Daoy (cell line): ENCODE measurements around the gene PLA2G12A. TPM values are rescaled to one million over a fixed set of nuclear protein-coding genes. Genes with fewer than 3 reads are reported as not detected.
"Not testable (repeated sequence)": the region's sequence is repeated elsewhere in the genome, so short reads cannot be mapped to it uniquely, and the experiment has no call there.

Experiments used
- DNase-seq: peaks from one replicate; pipeline ENCODE4 v3.0.0-alpha.2; 2015; ENCODE audit warnings: low read depth
- total RNA-seq: library from RNA; depleted of rRNA; stranded (reverse); fragments of >200 nt; shearing (Covaris generic); gene quantifications from 2 replicates; pipeline ENCODE4 v1.2.3, GENCODE V29; 2014; rRNA removed

The PLA2G12A gene
- total RNA-seq, 1 experiment from 2014 or later: 5.3 TPM

DNA sequence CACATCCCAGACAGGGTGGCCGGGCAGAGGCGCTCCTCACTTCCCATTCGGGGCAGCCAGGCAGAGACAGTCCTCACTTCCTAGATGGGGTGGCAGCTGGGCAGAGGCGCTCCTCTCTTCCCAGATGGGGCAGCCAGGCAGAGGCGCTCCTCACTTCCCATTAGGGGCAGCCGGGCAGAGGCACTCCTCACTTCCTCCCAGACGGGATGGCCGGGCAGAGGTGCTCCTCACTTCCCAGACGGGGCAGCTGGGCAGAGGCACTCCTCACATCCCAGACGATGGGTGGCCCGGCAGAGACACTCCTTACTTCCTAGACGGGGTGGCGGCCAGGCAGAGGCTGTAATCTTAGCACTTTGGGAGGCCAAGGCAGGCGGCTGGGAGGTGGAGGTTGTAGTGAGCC is 50.9 kb downstream of the PLA2G12A start:
- not testable (repeated sequence) for DNase-seq

GRCh38 chr4:109678472-109678871 is 51.4 kb downstream of the PLA2G12A start:
- DNase-seq: not testable (repeated sequence)

GRCh38 chr4:109676886-109677285 is 53.0 kb downstream of the PLA2G12A start:
- no peak for DNase-seq

DNA sequence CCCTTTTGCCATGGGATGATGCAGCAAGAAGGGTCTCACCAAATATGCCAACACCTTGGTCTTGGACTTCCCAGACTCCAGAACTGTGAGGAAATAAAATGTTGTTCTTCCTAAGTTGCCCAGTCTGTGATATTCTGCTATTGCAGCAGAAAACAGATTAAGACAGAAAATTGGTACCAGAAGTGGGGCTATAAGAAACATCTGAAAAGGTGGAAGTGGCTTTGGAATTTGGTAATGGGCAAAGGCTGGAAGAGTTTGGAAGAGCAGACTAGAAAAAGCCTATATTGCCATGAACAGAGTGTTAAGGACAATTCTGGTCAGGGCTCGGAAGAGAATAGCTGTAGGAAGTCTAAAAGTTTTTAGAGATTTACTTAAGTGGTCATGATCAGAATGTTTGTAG is 54.0 kb downstream of the PLA2G12A start:
- DNase-seq: no peak

DNA sequence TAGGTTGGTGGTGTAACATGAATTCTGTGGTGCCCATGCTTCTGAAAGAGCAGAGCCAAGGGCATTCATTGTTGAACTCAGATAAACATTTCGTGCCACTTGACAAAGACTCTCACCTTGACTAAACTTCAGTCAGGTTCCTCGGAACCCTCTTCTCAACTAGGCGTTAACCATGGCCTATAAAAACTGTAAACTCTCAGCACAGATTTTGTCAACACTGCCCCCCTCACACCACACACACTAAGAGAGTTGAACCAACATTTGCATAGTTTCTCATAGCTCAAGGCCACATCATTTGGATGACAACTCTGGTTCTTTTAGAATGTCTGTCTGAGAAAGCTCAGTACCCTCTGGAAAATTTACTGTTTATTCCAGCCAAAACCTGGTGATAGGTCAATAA is 54.7 kb downstream of the PLA2G12A start:
- DNase-seq: no peak

DNA sequence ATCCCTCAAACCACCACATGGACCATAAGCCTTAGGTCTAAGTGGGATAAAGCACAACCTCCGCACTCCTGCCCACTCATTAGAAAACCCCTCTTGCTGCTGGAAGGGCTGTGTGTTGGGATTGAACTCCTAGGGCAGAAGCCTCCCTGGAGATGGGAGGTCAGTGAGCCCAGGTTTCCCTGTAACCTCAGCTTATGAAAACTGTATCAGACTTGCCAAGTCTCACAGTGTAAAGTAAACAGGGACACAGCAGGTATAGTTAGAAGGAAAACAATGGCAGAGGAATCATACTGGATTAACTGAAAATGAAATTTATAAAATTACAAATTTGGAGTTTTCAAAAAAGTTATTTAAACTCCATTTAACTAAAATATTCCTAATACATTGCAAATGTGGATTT is 56.6 kb downstream of the PLA2G12A start:
- DNase-seq: no peak

DNA sequence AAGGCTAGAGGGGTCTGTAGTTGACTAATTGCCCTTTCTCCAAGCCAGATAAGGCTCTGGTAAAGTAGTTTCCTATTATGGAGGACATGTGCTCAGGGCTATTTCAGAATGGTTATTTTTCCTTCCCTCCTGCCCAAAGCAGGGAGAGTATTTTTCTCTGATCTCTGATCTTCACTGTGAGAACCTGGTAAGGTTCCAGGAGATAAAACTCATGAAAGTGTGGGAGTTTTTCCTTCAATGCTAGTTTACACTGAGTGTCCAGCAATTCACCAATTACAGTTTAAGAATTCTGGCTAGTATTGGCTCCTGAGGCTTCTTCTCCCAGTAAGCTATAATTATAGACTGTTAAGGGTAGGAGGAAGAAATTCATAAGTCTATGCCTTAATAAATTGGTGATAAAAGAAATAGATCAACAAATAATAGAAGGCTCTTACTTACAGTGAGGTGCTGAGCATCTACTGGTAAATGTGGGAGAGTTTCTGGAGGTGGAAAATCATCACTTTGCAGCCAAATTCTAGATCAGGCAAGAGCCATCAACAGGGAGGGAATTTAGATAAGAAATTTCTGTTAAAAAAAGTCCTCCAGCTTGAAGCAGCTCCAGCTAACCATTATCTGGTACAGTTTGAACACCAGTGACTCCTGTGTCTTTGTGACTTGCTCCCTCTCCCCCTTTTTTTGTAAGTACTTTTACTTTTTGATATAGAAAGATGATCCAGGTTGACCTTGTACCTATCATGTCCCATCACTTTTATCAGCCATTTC is 57.5 kb downstream of the PLA2G12A start:
- DNase-seq: no peak

- no peak for DNase-seq
Observed at GRCh38 chr4:109671350-109671749, 58.5 kb downstream of the PLA2G12A start.

DNA sequence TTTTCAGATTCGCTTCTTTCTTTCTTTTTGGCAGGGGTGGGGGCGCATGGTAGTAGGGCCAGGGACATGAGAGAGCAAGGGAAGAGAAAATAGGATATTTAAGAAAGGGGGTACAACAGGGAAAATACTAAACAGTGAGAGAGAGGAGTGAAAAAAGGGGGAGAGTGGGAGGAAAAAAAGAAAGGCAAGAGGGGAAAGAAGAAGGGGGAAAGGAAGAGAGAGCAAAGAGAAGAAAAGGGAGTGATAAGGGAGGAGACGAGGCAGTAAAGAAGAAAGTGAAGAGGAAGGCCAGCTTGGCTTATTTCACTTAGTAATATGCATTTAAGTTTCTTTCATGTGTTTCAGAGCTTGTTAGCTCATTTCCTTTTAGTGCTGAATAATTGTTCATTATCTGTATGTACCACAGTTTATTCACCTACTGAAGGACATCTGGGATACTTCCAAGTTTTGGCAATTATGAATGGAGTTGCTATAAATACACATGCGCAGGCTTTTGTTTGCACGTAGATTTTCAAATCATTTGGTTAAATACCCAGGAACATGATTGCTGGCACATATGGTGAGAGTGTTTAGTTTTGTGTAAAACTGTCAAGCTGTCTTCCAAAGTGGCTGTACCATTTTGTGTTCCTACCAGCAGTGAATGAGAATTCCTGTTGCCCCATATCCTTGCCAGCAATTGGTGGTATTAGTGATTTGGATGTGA is 63.9 kb downstream of the PLA2G12A start:
- no peak for DNase-seq

DNA sequence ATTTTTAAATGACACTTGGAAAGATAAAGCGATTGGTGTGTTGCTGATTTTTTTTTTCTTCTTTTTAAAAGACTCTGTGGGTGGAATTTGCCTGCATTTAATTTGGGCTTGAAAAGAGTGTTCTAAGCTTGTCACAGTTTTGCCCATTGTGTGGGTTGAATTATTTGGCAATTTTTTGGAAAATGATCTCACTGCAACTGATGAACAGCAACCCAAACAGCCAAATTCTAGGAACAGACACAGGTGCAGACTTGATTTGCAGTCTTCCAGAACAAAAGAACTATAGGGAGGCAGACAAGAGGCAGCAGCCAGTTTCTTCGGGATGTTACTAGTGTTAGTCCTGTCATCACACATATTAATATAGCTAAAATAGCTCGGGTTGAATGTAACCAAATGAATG is 67.1 kb downstream of the PLA2G12A start:
- DNase-seq: no peak

- no peak for DNase-seq
Observed at GRCh38 chr4:109662116-109662515, 67.8 kb downstream of the PLA2G12A start.

Other genes starting within 250 kb of the PLA2G12A start
- gene MCUB, start 169.8 kb downstream of the PLA2G12A start, total RNA-seq: 12.5 and 49.1 TPM in 2 replicates
- 21.7 and 31.8 TPM in 2 replicates for gene CASP6, start 26.6 kb downstream of the PLA2G12A start, total RNA-seq
- 1.7 and 3.6 TPM in 2 replicates for gene CFI, start 71.9 kb upstream of the PLA2G12A start, total RNA-seq
- gene GAR1, start 85.7 kb upstream of the PLA2G12A start, total RNA-seq: 5.7 and 6.4 TPM in 2 replicates
- not detected in 2 replicates for gene RRH, start 97.9 kb upstream of the PLA2G12A start, total RNA-seq
- not detected in 2 replicates for gene LRIT3, start 118.0 kb upstream of the PLA2G12A start, total RNA-seq
- 4.7 and 7.3 TPM in 2 replicates for gene EGF, start 182.8 kb upstream of the PLA2G12A start, total RNA-seq